ENCODE measurements around the gene C16orf87.
A peak's percentile ranks its signal among the peaks of the same experiment; 100 is the strongest.

The C16orf87 gene

DNA sequence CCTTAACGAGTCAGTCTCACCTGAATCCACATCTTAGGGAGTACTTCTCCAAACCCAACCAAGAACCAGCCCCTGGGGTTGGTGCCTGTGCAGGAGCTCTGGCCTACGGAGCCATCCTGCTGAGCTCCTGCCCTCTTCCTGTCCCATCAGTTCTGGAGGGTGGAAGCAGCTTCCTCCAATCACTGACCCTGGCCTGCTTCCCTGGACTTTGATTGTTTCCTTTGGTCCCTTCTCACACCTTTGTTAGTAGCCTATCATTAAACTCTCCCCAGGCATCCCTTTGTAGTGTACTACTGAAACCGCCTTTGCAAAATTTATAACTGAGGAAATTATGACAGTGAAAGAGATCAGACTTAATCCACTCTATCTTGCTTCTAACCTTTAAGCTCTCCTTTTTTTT is 21.1 kb upstream of the C16orf87 start:
- Mint-ChIP-seq H3K4me1 (ENCODE audit: low read depth) (no peaks in the 10 kb centered on the region), H3K27ac (no peak overlapping the region), H3K4me3 (no peak overlapping the region), H3K36me3 (ENCODE audit: low read depth) (no peaks in the 10 kb centered on the region), H3K27me3 (peaks cover 12% of the 10 kb centered on the region), H3K9me3 (no peaks in the 10 kb centered on the region)
- no peak for DNase-seq

DNA sequence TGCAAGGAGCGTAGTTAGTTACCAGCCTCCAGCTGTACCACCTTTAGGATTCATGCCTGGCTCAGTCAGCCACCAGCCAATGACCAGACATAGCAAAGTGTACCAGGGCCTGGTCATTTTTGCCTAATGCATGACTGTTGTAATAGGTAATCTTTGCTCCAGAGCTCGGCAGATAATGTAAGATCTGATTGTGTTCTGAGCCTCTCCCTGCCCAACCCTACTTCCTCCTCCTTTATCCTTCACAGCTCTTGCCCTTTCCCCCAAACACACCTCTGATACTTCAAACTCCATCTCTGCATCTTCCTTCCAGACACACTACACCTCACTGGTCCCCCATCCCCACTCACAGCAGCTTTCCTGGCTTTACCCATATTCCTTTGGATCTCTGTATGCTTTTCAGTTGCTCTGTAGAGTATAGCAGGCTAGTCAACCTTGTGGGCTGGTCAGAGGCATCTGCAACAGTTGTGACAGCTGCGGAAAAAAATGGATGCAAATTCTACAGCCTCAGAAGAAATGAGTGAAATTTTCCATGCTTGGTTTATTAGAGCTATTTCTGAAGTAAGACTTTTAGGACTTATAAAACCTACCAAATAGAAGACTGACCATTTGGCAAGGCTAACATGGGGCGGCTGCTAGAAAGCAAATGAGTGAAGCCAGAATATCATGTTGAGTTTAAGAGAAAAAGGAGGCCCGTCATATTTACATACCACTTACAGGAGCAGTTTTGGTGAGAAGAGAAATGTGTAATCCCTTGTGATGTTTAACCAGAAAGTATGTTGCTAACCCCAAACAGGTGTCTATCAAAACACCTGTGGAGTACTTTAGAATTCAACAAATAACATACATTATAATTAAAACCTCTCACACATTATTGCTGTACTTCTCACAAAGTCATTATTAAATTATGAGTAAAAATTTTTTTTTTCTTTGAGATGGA is 19.9 kb upstream of the C16orf87 start:
- H3K4me3 Mint-ChIP-seq: no peak overlapping the region
- no peak overlapping the region for H3K27ac Mint-ChIP-seq
- H3K27me3 Mint-ChIP-seq: peaks cover 18% of the 10 kb centered on the region
- no peak for DNase-seq
- no peaks in the 10 kb centered on the region for H3K4me1 Mint-ChIP-seq (ENCODE audit: low read depth)
- H3K36me3 Mint-ChIP-seq (ENCODE audit: low read depth): no peaks in the 10 kb centered on the region
- H3K9me3 Mint-ChIP-seq: no peaks in the 10 kb centered on the region

GRCh38 chr16:46848768-46849764 is 18.1 kb upstream of the C16orf87 start:
- H3K4me1 Mint-ChIP-seq (ENCODE audit: low read depth): no peaks in the 10 kb centered on the region
- no peak overlapping the region for H3K27ac Mint-ChIP-seq
- H3K27me3 Mint-ChIP-seq: peaks cover 24% of the 10 kb centered on the region
- no peak overlapping the region for H3K4me3 Mint-ChIP-seq
- no peak for DNase-seq
- H3K36me3 Mint-ChIP-seq (ENCODE audit: low read depth): no peaks in the 10 kb centered on the region
- H3K9me3 Mint-ChIP-seq: no peaks in the 10 kb centered on the region

DNA sequence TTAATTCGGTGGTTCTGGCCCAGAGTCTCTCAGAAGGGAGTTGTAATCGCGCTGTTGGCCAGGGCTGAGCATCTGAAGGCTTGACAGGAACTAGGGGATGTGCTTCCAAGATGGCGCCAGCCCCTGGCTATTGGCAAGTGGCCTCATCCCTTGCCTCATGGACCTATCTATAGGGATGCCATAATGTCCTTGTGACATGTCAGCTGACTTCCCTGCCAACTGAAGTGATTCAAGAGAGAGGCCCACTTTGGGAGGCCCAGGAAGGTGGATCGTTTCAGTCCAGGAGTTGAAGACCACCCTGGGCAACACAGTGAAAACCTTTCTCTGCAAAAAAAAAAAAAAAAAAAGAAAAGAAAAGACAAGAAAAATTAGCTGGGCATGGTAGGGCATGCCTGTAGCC is 15.0 kb upstream of the C16orf87 start:
- Mint-ChIP-seq H3K36me3 (ENCODE audit: low read depth) (no peaks in the 10 kb centered on the region), H3K27me3 (peaks cover 30% of the 10 kb centered on the region), H3K9me3 (peaks cover 5% of the 10 kb centered on the region), H3K4me1 (ENCODE audit: low read depth) (no peaks in the 10 kb centered on the region), H3K4me3 (no peak overlapping the region), H3K27ac (no peak overlapping the region)
- DNase-seq: no peak

- Mint-ChIP-seq H3K4me3 (no peak overlapping the region), H3K36me3 (ENCODE audit: low read depth) (no peaks in the 10 kb centered on the region), H3K9me3 (peaks cover 5% of the 10 kb centered on the region), H3K4me1 (ENCODE audit: low read depth) (no peaks in the 10 kb centered on the region), H3K27ac (no peak overlapping the region), H3K27me3 (peaks cover 30% of the 10 kb centered on the region)
- no peak for DNase-seq
These were observed 13.8 kb upstream of the C16orf87 start for GRCh38 chr16:46844771-46845170.

- Mint-ChIP-seq H3K9me3 (peaks cover 5% of the 10 kb centered on the region), H3K4me1 (ENCODE audit: low read depth) (no peaks in the 10 kb centered on the region), H3K27me3 (peaks cover 29% of the 10 kb centered on the region), H3K4me3 (no peak overlapping the region), H3K27ac (no peak overlapping the region), H3K36me3 (ENCODE audit: low read depth) (no peaks in the 10 kb centered on the region)
- DNase-seq: no peak
These were observed 13.1 kb upstream of the C16orf87 start for GRCh38 chr16:46843898-46844642.

DNA sequence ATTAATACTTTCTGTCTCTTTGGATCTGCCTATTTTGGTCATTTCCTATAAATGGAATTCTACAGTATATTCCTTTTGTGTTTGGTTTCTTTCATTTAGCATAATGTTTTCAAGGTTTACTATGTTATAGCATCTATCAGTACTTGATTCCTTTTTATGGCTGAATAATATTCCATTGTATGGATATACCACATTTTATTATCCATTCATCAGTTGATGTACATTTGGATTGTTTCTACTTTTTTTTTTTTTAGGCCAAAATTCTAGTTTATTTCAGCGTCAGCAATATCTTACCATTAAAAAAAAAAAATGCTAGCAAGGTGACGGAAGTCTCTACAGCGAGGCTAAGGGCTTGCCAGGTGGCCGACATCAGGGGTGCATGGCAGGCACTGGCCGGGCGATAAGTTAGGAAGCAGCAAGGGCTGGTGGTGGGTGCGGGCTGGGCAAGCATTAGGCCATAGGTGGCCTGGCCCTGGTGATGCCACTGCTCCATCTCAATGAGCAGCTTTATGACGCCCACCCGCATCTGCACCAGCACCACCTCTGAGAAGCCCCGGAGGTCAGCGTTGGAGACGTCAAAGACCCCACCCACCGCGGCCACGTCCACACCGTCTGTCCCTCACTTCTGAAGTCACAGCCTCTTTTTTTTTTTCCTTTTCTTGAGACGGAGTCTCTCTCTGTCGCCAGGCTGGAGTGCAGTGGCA is 11.4 kb upstream of the C16orf87 start:
- DNase-seq: no peak
- Mint-ChIP-seq H3K4me3 (no peak overlapping the region), H3K27ac (no peak overlapping the region), H3K9me3 (peaks cover 5% of the 10 kb centered on the region), H3K4me1 (ENCODE audit: low read depth) (no peaks in the 10 kb centered on the region), H3K27me3 (peaks cover 20% of the 10 kb centered on the region), H3K36me3 (ENCODE audit: low read depth) (no peaks in the 10 kb centered on the region)

- Mint-ChIP-seq H3K36me3 (ENCODE audit: low read depth) (no peaks in the 10 kb centered on the region), H3K9me3 (peaks cover 5% of the 10 kb centered on the region), H3K27ac (no peak overlapping the region), H3K4me3 (no peak overlapping the region), H3K4me1 (ENCODE audit: low read depth) (peaks cover 3% of the 10 kb centered on the region), H3K27me3 (peaks cover 10% of the 10 kb centered on the region)
- no peak for DNase-seq
These were observed 9.0 kb upstream of the C16orf87 start for GRCh38 chr16:46839986-46840443.

GRCh38 chr16:46836534-46837530 is 5.9 kb upstream of the C16orf87 start:
- Mint-ChIP-seq H3K27me3 (no peaks in the 10 kb centered on the region), H3K36me3 (ENCODE audit: low read depth) (no peaks in the 10 kb centered on the region), H3K4me1 (ENCODE audit: low read depth) (peaks cover 3% of the 10 kb centered on the region), H3K27ac (no peak overlapping the region), H3K4me3 (no peak overlapping the region), H3K9me3 (peaks cover under 1% of the 10 kb centered on the region)
- DNase-seq: no peak

GRCh38 chr16:46833460-46833800 is 2.5 kb upstream of the C16orf87 start:
- H3K27me3 Mint-ChIP-seq: no peaks in the 10 kb centered on the region
- H3K4me3 Mint-ChIP-seq: no peak overlapping the region
- H3K27ac Mint-ChIP-seq: no peak overlapping the region
- DNase-seq: no peak
- H3K4me1 Mint-ChIP-seq (ENCODE audit: low read depth): peaks cover 22% of the 10 kb centered on the region
- no peaks in the 10 kb centered on the region for H3K9me3 Mint-ChIP-seq
- H3K36me3 Mint-ChIP-seq (ENCODE audit: low read depth): peaks cover 16% of the 10 kb centered on the region

DNA sequence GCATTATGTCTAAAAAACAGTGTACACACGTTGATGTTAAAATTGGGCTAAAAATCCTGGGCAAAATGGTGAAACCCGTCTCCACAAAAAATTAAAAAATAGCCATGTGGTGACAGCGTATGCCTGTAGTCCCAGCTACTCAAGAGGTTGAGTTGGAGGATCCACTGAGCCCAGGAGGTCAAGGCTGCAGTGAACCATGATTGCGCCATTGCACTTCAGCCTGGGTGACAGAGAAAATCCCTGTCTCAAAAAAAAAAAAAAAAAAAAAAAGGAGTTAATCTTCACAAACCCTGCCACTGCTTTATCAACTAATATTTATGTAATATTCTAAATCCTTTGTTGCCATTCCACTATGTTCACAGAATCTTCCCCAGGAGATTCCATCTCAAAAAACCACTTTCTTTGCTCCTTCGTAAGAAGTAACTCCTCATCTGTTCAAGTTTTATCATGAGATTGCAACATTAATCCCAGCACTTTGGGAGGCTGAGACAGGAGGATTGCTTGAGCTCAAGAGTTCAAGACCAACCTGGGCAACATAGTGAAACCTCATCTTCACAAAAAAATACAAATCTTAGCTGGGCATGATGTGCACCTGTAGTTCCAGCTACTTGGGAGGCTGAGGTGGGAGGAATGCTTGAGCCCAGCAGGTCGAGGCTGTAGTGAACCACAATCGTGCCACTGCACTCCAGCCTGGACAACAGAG is 1.9 kb upstream of the C16orf87 start:
- Mint-ChIP-seq H3K4me1 (ENCODE audit: low read depth) (peaks cover 27% of the 10 kb centered on the region), H3K27me3 (no peaks in the 10 kb centered on the region), H3K36me3 (ENCODE audit: low read depth) (peaks cover 18% of the 10 kb centered on the region), H3K4me3 (no peak overlapping the region), H3K9me3 (no peaks in the 10 kb centered on the region), H3K27ac (no peak overlapping the region)
- DNase-seq: no peak

DNA sequence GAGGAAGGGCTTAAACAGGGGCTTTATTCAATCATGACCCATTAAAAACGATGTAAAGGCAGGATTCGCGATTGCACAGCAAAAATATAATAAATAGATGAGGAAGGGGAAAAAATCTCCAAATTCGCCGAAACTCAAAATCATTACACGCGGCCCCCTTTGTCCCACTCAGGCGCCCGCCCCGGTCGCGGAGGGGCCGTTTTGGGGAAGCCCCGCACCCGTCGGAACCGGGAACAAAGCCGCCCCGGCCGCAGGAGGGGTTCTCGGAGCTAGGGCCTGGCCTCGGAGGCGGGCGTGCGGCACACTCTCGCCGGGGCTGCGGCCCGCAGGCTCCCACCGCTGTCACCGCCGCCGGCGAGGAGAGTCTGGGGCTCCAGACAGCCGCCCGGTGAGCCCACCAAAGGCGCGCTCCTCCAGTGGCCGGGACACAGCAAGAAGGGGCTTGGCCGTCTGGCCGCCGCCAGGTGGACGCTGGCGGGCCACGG is 521 bp downstream of the C16orf87 start:
- Mint-ChIP-seq H3K27me3 (no peaks in the 10 kb centered on the region), H3K4me1 (ENCODE audit: low read depth) (peaks cover 42% of the 10 kb centered on the region), H3K36me3 (ENCODE audit: low read depth) (peaks cover 25% of the 10 kb centered on the region), H3K9me3 (no peaks in the 10 kb centered on the region), H3K27ac (peak overlapping the region; percentile 100), H3K4me3 (peak overlapping the region; percentile 97)
- DNase-seq: no peak

All from activated T-cell treated with anti-CD3 and anti-CD28 coated beads, Interleukin-2, amount 50 U/mL, for 24 hours (primary cell).